Heart left ventricle (tissue), 16 donors: ENCODE measurements around the gene PEX6. TPM values are rescaled to one million over a fixed set of nuclear protein-coding genes. Genes with fewer than 3 reads are reported as not detected.

Source experiments
- ATAC-seq, 4 donors: fragments of 200-7000 bp; cut with Tn5 transposase; one replicate each; pipeline ENCODE4 v1.9.1; 2020 to 2022; ENCODE audit warnings: moderate library complexity in 4 of 4, mild to moderate bottlenecking in 3 of 4, moderate number of reproducible peaks in 1 of 4
- DNase-seq, 5 donors: peaks; one replicate each; pipeline ENCODE4 v3.0.0-alpha.2; 2020
- H3K27ac ChIP-seq, 12 donors: fragments of 200-600 bp; sonication (generic) in 4 of 12; one replicate each; pipeline versions ENCODE4 v1.5.0 to v1.8.0; 2016 to 2022; ENCODE audit warnings: mild to moderate bottlenecking in 2 of 12
- H3K27me3 ChIP-seq, 9 donors: fragments of 200-600 bp; sonication (generic) in 2 of 9; one replicate each; pipeline versions ENCODE4 v1.5.1 to v1.8.0; 2016 to 2022; ENCODE audit warnings: mild to moderate bottlenecking in 3 of 9
- H3K36me3 ChIP-seq, 9 donors: fragments of 200-600 bp; sonication (generic) in 2 of 9; one replicate each; pipeline versions ENCODE4 v1.5.0 to v1.8.0; 2018 to 2022; ENCODE audit warnings: mild to moderate bottlenecking in 2 of 9
- H3K4me1 ChIP-seq, 12 donors: fragments of 200-600 bp; sonication (generic) in 4 of 12; one replicate each; pipeline versions ENCODE4 v1.5.0 to v1.8.0; 2016 to 2022; ENCODE audit warnings: mild to moderate bottlenecking in 3 of 12
- H3K4me3 ChIP-seq, 12 donors: fragments of 200-600 bp; sonication (generic) in 4 of 12; one replicate each; pipeline versions ENCODE4 v1.5.0 to v1.8.0; 2017 to 2022; ENCODE audit warnings: mild to moderate bottlenecking in 9 of 12, moderate library complexity in 4 of 12
- H3K9me3 ChIP-seq, 12 donors: fragments of 200-600 bp; sonication (generic) in 4 of 12; one replicate each; pipeline versions ENCODE4 v1.5.0 to v1.8.0; 2016 to 2022; ENCODE audit warnings: mild to moderate bottlenecking in 1 of 12
- POLR2A ChIP-seq, 2 donors: fragments of 450-650 bp; IDR thresholded peaks; one replicate each; pipeline ENCODE4 v1.6.1; 2017; ENCODE audit warnings: antibody characterized with exemption in 2 of 2, mild to moderate bottlenecking in 2 of 2, moderate library complexity in 2 of 2
- WGBS, 4 donors: extraction: QIAGEN DNeasy Blood & Tissue Kit in 2 of 4; methylation state at CpG; one replicate each; pipeline versions ENCODE4 v1.1.5 to v1.1.7; 2013 to 2018; 5-methylcytosine and 5-hydroxymethylcytosine counted together
- intact Hi-C, 10 donors: fragments of 100-400 bp; cut with DNase I; formaldehyde crosslinking; loops; one replicate each; pipeline versions ENCODE4 v1.11.1 to v1.14.2; 2022
- polyA plus RNA-seq, 2 donors: library from polyadenylated mRNA; stranded (reverse); fragments of 200-250 nt; gene quantifications; one replicate each; pipeline ENCODE4 v1.2.3, GENCODE V29; 2013
- total RNA-seq, 9 donors: library from RNA; depleted of rRNA in 2 of 9; stranded (reverse); fragments of >200 nt in 2 of 9; fragmentation: NEBNext Ultra II Directional in 3 of 9; extraction: Animal tissue kit (Norgen Biotek cat#: 25700) in 3 of 9; gene quantifications; one replicate each; pipeline versions ENCODE4 v1.1.0 to v1.2.4, GENCODE V29; 2016 to 2023
- TF ChIP-seq, protein P1 (sequence below), 12 donors: fragments of 200-600 bp; sonication (generic) in 4 of 12; IDR thresholded peaks; one replicate each; pipeline versions ENCODE4 v1.5.0 to v1.8.0; 2018 to 2022; ENCODE audit warnings: antibody characterized with exemption in 12 of 12, mild to moderate bottlenecking in 5 of 12
- donor health status: ischemic (EF 13 %, LVEDD 7.1; RV severe dilation, severe dysfunction).
- donor health status: healthy with polysubstance abuse.
- donor health status: DM: no; HTN: yes; CAD: no.
- donor health status: DM: no; HTN: no; CAD: no.
- donor health status: ischemic (EF 25% LVEDD 6.9; RV normal size, moderate dysfunction).
- donor health status: ischemic (EF 25% LVEDD 5.7; RV mildly dilated, moderate dysfunction).
- donor health status: healthy.
- donor health status: DM: yes; HTN: yes; CAD: no.
- donor health status: ischemic (EF 35%, LVEDD 5.7; RV mildly dilated, moderate dysfunction).
- donor health status: nonischemic (EF 11% LVEDD 7.7; RV severe dilation, severe dysfunction).
- donor health status: DM: yes; HTN: yes; CAD: no.
- donor health status: PGD.
- donor health status: ischemic (EF 29% LVEDD 5.4; RV normal size, mild dysfunction).
- donor health status: nonischemic (EF 23%, LVEDD 6.1; RV moderate dilation, normal function).

PEX6 gene
- total and polyA plus RNA-seq, 11 donors, result 10.3 to 27.3 (median 17.8) TPM

DNA sequence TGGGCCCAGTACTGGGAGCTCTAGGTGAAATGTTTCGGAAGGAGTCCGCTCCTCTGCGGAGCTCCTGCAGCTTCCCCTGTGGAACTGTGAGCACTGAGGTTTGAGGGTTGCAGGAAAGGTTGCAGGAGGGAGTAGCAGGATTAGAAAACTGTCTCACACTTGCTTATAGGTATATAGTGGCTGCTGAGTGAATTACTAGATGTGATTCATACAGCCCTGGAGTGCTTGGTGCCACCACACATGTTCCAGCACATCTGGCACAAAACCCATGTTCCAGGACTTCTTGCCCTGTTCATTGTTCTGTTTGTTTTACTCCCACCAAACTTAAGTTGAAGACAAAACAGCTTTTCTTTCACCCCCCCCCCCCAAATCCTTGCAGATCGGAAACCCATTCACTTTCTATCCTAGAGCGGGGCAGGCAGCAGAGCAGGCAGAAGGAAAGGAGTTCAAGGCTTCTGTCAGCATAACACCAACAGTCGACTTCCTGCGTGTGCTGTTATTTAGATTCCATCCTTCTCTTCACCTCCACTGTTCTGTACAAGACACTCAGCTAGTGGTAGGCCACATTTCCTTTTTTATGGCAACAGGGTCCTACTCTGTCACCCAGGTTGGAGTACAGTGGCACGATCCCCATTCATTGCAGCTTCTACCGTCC, 669 bp upstream of the PEX6 start:
- peak in 2 of 4 donors; percentile 3 to 4 for ATAC-seq
- H3K4me1 ChIP-seq, result peaks cover 0 to 41% (median 28%) of the 10 kb centered on the region in 12 donors
- intact Hi-C loops, result loop anchor here in 6 of 10 donors (2.0 to 10.0 kb wide), 5 partner anchors 33 to 197 kb away; partner anchors contain the start of genes CNPY3 (in 3 of the 6), MEA1 (in 2 of the 6), BICRAL (in 1 of the 6) and KLHDC3 (in 1 of the 6)

DNA sequence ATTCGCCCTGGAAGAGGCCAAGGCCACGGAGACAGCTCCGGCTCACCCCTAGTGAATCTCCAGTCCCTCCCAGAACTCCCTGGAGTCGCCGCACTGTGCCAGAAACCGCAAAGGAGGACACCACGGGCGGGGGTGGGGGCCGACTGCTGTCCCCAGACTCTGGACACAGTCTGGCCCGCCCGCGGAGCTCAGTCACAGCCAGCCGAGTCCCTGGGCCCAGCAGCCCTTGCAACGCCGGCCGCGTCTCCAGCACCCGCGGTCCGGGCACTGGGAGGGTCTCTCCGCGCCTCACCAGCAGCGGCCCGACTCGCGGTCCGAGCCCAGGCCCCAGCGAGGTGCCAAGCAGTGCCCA, 518 bp downstream of the PEX6 start:
- Histone ChIP-seq H3K27ac (peak overlapping the region; percentile 27 to 95 (median 91)), H3K27me3 (no peaks in the 10 kb centered on the region), H3K4me1 (peaks cover 0 to 36% (median 23%) of the 10 kb centered on the region in 12 donors), H3K36me3 (peaks cover 0 to 13% (median 4%) of the 10 kb centered on the region in 9 donors), H3K4me3 (peak overlapping the region; percentile 61 to 99 (median 88)), H3K9me3 (no peaks in the 10 kb centered on the region)
- no peak for TF ChIP-seq POLR2A (IDR thresholded peaks at IDR 0.05)
- TF ChIP-seq, protein P1, sequence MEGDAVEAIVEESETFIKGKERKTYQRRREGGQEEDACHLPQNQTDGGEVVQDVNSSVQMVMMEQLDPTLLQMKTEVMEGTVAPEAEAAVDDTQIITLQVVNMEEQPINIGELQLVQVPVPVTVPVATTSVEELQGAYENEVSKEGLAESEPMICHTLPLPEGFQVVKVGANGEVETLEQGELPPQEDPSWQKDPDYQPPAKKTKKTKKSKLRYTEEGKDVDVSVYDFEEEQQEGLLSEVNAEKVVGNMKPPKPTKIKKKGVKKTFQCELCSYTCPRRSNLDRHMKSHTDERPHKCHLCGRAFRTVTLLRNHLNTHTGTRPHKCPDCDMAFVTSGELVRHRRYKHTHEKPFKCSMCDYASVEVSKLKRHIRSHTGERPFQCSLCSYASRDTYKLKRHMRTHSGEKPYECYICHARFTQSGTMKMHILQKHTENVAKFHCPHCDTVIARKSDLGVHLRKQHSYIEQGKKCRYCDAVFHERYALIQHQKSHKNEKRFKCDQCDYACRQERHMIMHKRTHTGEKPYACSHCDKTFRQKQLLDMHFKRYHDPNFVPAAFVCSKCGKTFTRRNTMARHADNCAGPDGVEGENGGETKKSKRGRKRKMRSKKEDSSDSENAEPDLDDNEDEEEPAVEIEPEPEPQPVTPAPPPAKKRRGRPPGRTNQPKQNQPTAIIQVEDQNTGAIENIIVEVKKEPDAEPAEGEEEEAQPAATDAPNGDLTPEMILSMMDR (IDR thresholded peaks at IDR 0.05), result no peak
- DNase-seq (peak in 4 of 5 donors; percentile 32 to 70 (median 52)), ATAC-seq (peak in 3 of 4 donors; percentile 13 to 53 (median 48))
- intact Hi-C loops, result loop anchor here in 4 of 10 donors (2.0 to 10.0 kb wide), 4 partner anchors 34 to 74 kb away; partner anchors contain the start of genes CNPY3 (in 2 of the 4), MEA1 (in 2 of the 4) and KLHDC3 (in 1 of the 4)
- 0 to 1% (median 1%) methylated on average over 14 to 28 of the region's 28 CpGs for WGBS, 4 donors

More for the DNA sequence above, 669 bp upstream of the PEX6 start:
- H3K36me3 ChIP-seq, result peaks cover 0 to 5% (median 0%) of the 10 kb centered on the region in 9 donors
- WGBS, 4 donors, result 37 to 46% (median 39%) methylated on average over 9 of the region's 9 CpGs
- no peaks in the 10 kb centered on the region for H3K9me3 ChIP-seq
- no peak for DNase-seq
- peak overlapping the region; percentile 27 to 95 (median 91) for H3K27ac ChIP-seq
- no peaks in the 10 kb centered on the region for H3K27me3 ChIP-seq
- TF ChIP-seq POLR2A (IDR thresholded peaks at IDR 0.05), result no peak
- TF ChIP-seq, protein P1 (IDR thresholded peaks at IDR 0.05), result no peak
- peak overlapping the region; percentile 61 to 99 (median 88) for H3K4me3 ChIP-seq

DNA sequence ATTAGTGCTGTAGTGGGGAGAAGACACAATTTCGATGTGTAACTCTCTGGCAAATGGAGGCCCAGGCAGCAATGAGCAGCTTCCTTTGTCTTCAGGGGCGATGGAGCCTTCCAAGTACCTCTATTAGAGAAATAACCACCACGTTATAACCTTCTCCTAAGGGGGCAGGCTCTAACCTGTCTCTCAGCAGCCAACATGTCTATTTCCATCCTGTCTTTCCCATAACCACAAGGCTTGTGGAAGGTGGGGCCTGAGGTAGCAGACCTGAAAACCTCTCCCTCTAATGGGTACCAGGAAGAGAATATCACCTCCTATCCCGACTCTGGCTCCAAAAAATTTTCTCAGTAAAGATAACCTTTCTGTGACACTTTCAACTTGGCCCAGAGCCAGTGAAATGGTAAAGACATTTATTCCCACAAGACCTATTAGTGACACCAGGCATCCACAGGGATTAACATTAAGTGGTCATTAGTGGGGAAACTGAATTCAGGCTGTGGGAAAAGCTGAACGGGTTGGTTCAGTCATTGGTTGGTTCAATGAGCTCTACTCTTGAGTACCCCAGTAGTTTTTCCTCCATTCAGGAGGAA, 4.0 kb downstream of the PEX6 start:
- 78 to 86% (median 82%) methylated on average over 5 of the region's 5 CpGs for WGBS, 4 donors
- Histone ChIP-seq H3K9me3 (no peaks in the 10 kb centered on the region), H3K4me3 (no peak overlapping the region), H3K27me3 (no peaks in the 10 kb centered on the region), H3K27ac (no peak overlapping the region), H3K36me3 (peaks cover 0 to 24% (median 4%) of the 10 kb centered on the region in 9 donors), H3K4me1 (peaks cover 0 to 40% (median 21%) of the 10 kb centered on the region in 12 donors)
- intact Hi-C loops, result loop anchor here in 3 of 10 donors (5.0 to 10.0 kb wide), 3 partner anchors 37 to 70 kb away; partner anchors contain the start of genes CNPY3 (in 2 of the 3), KLHDC3 (in 1 of the 3) and MEA1 (in 1 of the 3)
- TF ChIP-seq, protein P1 (IDR thresholded peaks at IDR 0.05), result no peak
- TF ChIP-seq POLR2A (IDR thresholded peaks at IDR 0.05), result no peak
- DNase-seq (no peak), ATAC-seq (no peak)

DNA sequence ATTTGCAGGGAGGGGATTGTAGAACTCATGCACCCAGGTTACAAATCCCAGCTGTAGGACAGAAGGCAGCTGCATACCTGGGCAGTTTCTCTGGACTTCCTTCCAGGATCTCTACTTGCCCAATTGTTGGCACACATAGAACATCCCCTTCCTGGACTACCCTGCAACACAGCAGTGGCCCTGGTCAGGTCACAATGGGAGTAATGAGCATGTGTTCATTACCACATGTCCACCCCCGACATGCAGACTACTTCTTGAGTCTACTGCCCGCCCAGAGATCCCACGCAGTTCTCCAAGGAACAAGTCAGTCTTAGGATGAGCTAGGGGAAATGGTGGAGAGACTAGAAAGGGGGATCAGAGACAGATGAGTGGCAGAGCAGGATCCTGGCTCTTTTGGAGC, 5.1 kb downstream of the PEX6 start:
- intact Hi-C loops, result loop anchor here in 1 of 10 donors (10.0 kb wide), 1 partner anchor 69 kb away; no protein-coding TSS in a partner anchor
- no peak for TF ChIP-seq POLR2A (IDR thresholded peaks at IDR 0.05)
- TF ChIP-seq, protein P1 (IDR thresholded peaks at IDR 0.05), result no peak
- 86 to 93% (median 92%) methylated on average over 3 of the region's 3 CpGs for WGBS, 4 donors
- peaks cover 0 to 31% (median 16%) of the 10 kb centered on the region in 12 donors for H3K4me1 ChIP-seq
- no peaks in the 10 kb centered on the region for H3K9me3 ChIP-seq
- no peak overlapping the region for H3K27ac ChIP-seq
- ATAC-seq, result no peak
- peaks cover 0 to 34% (median 13%) of the 10 kb centered on the region in 9 donors for H3K36me3 ChIP-seq
- no peak overlapping the region for H3K4me3 ChIP-seq
- no peak for DNase-seq
- no peaks in the 10 kb centered on the region for H3K27me3 ChIP-seq
